NCI-H82 (cell line): ENCODE results near the gene DENND1A.
"Not testable (repeated sequence)": the region's sequence is repeated elsewhere in the genome, so short reads cannot be mapped to it uniquely, and the experiment has no call there.

Experiments used
- DNase-seq: peaks from one replicate; lab custom pipeline; 2025; lab: John Stamatoyannopoulos, UW

DENND1A gene

DNA sequence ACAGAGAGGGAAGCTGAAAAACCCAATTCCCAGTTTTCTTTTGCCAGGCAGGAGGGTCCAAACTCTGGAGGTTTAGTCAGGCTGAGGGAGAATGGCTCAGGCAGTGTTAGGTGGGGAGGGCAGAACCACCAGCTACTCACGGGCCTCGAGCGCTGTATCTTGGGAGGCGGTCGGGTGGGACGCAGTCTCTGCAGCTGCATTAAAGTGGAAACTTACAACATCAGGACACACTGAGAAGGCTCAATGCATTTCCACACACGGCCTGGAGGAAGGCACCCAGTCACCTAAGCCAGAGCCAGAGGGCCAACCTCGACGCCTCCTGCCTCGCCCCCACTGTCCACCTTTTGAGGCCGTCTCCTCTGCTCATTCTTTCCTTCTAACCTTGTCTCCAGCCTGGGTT lies 518.3 kb downstream of the DENND1A start:
- no peak for DNase-seq

DNA sequence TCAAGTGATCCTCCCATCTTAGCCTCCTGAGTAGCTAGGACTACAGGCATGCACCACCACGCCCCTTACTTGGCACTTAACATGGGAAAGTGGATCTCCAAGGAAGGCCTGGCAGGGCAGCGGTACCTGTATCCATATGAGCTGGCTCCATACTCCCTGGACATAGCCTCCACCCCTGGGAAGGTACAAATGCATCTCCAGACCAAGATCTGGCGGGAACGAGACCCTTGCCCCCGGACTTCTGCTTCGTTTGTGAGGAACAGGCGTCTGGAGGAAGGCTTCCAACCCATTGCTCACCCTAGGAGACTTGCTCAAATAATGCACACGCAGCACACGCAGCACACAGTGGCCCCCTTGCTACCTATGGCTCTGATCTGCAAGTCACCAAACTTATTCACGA lies 518.7 kb downstream of the DENND1A start:
- no peak for DNase-seq

DNA sequence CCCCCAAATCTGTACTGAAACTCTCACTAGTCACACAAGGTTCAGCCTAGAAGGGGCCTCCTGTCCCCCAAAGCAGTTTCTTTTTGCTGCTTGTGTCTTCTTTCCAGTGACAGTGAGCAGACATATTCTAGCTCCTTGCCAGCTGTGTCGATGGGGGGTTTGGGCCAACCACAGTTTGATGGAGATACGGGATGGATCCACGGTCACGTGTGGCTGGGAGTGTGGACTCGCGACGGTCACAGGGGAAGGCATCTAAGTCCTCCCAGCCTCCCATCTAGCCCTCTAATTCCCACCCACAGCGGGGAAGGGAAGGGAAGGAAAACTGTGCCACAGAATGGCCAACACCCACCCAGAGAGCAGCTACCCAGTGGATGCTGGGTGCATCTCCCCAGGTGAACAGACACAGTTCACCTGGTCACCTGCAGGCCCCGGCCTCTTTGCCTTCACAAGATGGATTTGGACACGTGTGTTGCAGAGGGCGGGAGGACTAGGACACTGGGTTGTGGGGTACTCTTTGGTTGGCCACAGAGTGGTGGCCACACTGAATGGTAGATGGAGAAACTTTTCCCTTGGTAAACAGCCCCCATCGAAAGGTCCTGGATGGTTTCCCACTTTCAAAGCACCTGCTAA lies 519.5 kb downstream of the DENND1A start:
- DNase-seq = no peak

DNA sequence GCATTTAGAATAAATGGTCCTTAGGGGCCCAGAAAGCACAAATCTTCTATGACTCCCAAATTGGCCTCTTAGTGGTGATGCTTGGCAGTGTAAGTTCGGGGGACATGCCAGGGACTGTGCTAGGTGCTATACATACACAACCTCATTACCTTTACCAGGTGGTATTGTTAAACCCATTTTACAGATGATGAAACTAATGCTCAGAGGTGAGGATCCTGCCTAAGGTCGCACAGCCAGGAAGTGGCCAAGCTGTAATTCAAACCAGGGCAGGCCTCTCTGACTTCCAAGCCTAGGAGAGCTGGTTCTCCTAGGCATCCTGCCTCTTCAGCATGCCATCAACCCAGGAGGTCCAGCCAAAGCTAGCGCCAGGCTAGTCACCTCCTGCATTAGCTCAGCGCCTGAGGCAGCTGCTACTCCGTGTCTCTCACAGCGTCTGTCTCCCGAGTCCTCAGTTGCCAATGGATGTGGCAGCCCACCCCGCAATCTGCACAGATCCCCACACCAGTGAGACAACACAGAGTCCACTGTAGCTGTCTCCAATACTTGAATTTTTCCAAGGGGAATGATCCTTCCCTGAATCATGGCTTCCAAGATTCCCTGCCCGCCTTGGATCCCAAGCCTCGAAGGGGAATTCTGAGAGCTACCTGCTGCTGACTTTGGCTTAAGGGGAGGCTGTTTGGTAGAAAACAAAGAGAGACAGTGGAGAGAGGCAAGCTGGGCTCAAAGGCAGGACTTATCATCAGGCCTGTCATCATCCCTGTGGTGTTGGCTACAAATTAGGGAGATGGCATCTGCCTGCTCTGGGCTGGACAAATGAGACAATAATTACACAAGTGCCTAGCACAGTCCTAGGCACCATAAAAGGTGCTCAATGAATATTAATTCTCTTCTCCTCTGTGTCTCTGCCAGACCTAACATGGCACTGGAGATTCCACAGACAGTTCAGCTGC lies 521.3 kb downstream of the DENND1A start:
- DNase-seq = no peak

DNA sequence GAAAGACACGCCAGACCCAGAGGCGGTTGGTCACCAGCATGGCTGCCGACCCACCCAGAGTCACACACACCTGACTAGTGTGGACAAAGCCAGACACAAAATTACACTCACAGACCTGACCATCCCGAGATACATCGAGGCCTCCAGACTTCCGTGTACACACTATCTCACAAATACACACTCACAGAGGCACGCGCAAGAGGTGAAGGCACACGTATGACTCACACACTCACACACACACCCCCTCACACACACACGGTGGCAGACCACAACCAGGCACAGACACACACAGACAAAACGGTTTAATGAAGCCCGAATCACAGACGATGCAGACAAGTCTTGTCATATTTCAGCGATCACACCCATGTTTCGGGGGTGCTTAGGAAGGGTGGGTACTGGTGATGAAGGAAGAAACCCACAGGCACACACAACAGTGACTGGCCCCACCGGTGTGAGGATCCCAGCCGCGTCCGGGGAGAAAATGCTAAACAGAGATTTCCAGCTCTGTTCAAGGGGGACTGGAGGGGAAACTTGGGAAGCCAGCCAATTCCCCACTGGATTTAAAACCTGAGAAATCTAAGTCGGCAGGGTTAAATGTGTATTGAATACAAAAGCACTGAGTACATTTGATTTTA lies 522.6 kb downstream of the DENND1A start:
- DNase-seq = no peak

DNA sequence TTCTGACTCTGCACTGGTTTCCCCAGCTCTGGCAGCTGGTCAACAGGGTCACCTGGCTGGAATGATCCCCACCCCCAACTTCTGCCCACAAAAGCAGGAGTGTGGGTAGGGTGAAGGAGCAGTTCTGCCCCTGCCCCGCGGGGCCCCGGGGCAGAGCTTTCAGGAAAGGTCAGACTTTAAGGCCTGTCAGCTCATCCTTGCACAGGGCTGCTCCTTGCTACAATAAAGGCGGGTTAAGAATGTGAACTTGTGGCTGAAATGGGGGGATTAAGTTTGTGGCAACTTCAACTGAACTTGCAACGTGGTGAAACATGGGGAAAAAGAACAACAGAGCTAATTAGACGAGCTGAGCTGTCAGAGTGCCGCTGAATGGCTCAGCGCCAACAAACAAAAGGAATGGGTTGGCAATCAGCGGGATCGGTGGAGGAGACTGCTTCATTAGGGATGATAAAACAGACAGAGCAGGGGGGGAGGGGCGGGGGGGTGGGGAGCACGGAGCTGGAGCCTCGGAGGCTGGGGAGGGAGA lies 523.2 kb downstream of the DENND1A start:
- peak; percentile 54 for DNase-seq

DNA sequence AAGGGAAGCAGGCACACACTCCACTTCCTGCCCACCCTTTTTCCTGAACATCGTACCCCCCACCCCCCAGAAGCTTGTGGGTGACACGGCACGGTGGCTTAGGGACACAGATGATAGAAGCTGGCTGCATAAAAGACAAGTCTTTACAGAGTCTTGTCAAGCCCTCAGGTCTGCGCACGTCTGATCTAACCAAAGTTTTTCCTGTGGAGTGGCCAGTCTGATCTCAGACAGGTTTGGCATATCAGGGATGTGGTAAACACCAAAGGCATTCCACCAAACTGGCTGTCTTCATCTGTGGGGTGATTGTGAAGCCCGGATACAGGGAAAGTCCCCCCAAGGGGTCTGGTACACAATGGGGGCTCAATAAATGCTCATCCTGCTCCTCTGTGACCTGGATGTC lies 523.9 kb downstream of the DENND1A start:
- DNase-seq = no peak

DNA sequence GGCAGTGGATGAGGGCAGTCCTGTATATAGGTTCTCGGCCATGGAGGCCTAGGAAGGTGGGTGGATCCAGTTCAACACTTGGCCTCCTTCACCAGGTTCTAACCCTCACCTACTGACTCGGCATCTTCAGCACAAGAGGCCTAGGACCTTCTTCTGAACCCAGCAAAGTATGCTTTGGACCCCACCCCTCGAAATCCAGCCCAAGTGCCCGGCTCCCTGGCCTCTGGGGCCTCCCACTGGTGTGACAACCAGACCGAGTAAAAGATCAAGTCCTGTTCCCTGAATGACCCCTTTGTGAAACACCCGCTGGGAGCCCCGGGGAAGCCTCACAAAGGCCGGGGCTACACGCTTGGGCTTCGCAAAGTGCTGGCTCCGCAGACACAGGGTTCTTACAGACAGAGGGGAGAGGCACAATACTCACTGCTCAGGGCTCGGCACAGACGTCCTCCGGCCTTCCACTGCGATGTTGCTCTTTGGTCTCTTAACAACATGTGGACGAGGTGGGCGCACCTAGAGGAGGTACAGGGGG lies 526.9 kb downstream of the DENND1A start:
- DNase-seq = no peak

DNA sequence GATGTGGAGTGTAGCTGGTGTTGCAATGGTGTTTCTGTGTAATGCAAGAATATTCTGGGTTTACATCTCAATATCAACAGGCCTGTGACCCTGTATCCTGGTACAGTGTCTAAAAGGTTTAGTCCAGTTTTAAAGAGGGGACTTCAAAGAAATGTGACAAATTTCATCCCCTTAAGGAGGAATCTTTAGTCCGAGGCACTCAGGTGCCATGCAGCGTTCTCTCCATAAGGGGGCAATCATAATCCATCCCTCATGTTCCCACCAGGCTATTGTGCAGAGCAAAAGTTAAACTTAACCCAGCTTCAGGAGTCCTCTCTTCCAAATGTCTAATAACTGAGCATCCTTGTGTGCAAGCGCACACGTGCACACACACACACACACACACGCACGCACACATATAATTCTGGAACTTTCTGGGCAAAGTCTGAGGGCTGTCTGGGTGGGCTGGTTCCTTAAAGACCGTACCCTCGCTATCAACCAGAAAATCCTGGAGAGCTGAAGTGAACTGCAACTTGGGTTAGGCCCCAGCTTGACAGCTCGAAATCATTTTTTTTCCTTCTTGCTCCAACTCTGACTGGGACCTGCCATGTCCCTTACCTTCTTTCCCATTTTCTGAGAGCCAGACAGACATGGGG lies 527.9 kb downstream of the DENND1A start:
- DNase-seq = peak; percentile 75

DNA sequence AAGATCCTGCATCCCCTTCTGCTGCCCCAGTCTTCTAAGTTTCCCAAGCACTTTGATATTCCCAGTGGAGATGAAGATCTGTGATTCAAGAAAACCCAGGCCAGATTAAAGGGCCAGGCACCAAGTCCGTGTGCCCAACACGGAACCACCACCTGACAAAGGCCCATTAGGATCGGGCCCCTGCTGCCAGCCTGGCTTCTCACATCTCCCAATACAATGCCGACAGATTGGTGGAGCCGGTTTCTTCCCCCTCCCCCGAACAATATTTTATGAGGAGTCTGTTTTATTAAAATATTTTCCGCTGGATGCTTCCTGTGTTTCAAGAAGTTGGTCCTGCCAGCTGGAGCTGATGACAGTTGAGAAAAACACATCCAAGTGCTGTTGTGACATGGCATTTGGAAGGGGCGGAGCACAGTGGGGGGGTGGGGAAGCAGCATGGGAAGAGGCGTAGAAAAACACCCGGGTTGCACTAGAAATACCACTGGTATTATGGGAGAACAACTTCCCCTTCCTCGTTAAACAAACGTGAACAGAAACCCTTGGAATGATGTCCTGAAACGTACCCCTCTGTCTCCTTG lies 528.9 kb downstream of the DENND1A start:
- no peak for DNase-seq

DNA sequence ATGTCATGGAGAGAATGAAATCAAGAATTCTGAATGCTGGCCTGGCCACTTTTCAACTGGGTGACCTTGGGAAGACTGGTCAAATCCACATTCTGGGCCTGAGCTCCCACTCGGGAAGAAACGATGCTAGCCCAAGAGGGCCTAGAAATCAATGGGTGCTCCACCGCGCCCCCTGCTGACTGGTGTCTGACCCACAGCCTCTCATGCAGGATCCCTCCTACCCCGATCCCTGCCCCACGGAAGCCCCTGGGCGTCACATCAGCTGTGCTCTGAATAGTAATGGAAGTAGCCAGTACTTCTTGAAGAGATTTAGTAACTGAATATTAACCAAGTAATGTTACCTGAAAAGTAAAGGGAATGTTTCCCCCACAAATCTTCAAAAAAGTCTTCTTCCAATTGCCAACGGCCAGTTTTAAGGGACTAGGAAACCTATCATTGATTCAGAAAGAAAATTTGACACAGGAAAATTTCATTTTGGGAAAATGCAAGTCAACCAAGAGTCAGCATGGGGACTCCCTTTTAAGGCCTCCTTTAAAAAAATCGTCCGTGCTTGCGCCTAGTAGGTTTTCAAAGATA lies 530.0 kb downstream of the DENND1A start:
- peak; percentile 59 for DNase-seq

DNA sequence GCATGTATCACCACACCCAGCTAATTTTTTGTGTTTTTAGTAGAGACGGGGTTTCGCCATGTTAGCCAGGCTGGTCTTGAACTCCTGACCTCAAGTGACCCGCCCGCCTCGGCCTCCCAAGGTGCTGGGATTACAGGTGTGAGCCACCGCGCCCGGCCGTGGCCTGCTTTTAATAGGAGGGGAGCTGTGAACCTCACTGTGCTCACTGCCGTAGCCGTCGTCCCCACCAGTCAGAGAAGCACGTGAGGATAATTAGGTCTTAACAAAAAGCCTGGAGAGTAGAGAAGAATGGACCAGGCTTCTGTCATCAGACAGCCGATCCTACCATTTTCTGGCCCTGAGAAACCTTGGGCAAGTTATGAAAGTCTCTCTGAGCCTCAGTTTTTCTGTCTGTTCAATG lies 531.0 kb downstream of the DENND1A start:
- not testable (repeated sequence) for DNase-seq

DNA sequence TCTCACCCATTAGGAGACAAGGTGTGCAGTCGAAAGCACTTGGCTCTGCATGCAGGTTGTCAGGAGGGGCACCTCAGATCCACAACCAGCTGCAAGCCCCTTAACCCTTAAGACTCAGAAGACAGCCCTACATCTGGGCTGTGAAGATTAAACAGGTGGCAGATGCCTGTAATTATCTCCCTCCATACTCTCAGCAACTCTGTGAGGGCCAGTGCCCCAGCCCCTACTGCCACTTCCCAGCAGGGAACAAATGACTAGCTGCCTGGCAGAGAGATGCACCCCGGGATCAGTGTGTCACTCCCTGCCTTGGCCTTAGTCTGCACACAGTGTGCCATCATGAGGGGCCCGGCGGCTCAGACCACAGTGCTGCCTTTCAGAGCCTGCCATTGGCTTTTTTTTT lies 532.0 kb downstream of the DENND1A start:
- DNase-seq = peak; percentile 78

DNA sequence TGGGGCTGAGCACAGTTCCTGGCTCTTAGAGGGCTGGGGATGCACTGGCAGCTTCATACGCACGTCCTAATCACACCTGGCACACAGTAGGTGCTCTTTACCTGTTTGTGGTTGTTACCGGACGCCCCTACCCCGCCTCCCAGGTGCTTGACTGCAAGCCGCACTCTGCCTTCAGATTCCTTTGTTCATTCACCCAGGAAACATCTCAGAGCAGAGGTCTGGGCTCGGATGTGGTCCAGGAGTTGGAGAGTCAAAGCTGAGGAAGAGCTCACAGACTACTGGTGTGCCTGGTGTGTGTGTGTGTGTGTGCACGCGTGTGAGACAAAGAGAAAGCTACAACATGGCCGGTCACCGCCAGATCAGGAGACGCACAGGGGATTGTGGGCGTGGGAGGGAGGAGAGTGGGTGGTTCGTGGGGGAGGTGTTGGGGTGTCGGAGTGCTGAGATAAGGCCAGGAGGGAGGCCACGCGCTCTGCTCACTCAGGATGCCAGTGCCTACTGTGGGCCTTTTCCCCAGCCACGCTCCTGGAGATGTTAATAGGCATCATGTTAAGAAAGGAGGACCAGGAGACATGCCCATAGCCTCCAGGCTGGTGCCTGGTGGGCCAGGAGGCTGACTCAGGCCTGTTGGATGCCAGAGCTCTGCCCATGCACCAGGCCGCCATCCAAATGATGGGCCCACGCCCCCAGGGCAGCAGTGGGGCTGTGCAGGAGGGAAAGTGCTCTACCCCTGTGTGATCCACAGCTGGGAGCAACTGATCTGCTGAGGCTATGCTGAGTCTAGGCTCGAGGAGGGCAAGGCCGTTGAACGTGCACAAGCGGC lies 534.0 kb downstream of the DENND1A start:
- DNase-seq = peak; percentile 51

DNA sequence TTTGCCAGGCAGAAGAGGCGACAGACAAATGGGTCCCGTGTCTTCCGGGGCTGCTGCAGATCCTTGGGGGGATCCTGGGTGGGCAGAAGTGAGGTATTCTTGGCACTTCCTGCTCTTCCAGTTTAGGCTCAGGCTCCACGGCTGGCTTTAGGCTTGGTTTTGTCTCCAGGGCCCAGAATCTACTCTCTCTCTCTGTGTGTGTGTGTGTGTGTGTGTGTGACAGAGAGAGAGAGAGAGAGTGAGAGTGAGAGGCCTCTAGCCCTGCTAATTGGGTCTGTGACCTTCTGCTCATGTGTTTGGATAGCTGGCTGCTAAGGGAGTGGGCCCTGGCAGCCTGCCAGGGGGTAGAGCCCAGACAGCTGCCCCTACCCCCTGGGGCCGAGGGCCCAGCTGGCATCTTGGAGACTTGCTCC lies 534.6 kb downstream of the DENND1A start:
- peak; percentile 93 for DNase-seq

DNA sequence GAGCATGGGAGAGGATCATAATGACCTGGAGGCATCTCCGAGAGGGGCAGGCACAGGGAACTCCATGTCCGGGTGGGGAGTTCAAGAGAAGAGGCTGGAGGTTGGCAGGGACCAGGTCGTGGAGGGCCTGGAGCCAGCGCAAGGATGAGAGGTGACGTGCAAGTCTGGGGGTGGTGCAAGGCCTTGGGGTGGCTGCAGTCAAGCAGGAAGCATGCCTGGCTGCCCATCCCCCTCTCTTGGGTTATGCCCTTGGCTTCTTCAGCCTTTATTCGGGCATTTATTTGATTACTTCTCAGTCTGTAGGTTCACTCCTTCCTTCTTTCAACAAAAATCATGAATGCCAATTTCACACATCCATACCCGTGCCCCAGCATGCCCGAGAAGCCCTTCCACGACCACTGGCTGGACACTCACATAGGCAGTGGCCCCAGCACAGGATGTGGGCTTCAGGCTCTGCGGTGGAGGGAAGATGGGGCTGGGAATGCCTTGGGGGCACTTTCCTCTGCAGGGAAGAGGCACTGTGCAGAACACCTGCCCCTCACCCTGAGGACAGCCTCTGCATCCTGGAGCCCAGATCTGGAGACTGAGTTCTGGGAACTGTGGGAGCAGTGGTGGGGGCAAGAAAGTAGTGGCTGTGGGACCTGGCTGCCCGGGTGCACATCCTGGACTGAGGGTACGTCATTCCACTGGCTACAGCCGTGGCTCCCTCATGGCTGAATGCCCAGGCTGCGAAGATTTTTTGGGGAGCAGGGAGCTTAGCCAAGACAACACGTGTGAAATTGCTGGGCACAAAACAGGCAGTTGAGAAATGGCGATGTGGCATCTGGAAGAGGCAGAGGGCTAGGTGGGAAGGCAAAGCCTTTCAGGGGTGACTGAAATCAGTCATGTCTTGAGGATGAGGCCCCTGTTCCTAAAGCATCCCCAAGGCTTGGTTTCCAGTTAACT lies 535.4 kb downstream of the DENND1A start:
- DNase-seq = no peak

DNA sequence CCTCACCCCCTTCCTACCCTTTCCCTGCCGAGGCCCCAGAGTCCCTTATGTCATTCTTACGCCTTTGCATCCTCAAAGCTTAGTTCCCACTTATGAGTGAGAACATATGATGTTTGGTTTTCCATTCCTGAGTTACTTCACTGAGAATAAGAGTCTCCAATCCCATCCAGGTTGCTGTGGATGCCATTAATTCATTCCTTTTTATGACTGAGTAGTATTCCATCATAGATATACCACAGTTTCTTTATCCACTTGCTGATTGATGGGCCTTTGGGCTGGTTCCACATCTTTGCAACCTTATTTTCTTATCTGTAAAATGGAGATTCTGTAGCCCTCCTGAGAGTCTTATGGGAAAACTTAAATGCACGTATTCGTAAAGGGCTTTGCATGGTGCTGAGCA lies 537.1 kb downstream of the DENND1A start:
- no peak for DNase-seq

DNA sequence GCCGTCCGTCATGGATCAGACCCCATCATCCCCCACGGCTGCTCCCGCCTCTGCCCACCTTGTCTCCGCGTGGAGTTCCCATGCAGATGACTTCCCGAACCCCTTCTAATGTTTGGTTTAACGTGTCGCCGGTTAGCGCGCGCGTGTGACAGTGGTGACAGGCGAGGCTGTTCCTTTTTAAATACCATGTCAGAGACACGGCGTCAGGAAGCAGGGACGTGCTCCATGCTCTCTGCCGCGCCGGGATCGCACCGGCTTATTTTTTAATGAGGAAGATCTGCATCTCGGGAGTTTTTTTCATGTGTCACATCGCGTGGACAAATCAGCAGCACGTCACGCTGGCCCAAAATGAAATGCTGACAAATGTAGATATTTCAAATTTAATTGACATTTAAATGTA lies 538.0 kb downstream of the DENND1A start:
- DNase-seq = no peak

DNA sequence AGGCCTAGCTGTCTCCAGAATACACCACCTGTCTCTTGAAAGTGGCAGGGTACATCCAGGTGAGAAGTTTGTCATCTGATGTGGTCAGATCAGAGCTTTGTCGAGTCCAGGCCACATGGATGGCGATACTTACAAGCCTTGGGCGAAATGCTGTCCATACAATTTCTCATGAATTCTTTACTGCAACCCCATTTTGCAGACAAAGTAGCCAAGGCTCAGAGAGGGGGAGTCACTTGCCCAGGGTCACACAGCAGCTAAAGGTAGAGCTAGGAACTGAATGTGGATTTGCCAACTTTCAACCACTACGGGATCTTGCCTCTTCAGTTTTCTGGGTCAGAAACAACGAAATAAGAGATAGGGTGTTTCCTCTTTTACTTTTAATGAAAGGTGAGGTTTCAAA lies 538.7 kb downstream of the DENND1A start:
- no peak for DNase-seq
